Measurements from ENCODE around the gene DCHS1.
A peak's percentile ranks its signal among the peaks of the same experiment; 100 is the strongest.

The DCHS1 gene

GRCh38 chr11:6611963-6612212 lies 43.7 kb downstream of the DCHS1 start:
- peaks cover 5% of the 10 kb centered on the region for H3K4me1 ChIP-seq (ENCODE audit: control insufficient read depth, insufficient read depth, low read length)
- H3K4me3 ChIP-seq (ENCODE audit: insufficient read depth, low read depth, low read length), result peak overlapping the region; percentile 81
- peak overlapping the region; percentile 45 for H3K27ac ChIP-seq (ENCODE audit: insufficient read depth, low read depth, low read length, poor library complexity, severe bottlenecking)
- no peaks in the 10 kb centered on the region for H3K9me3 ChIP-seq (ENCODE audit: control insufficient read depth, low read length)
- no peaks in the 10 kb centered on the region for H3K27me3 ChIP-seq (ENCODE audit: control insufficient read depth, insufficient read depth, low read length, poor library complexity, severe bottlenecking)
- WGBS, 2 experiments, result 0% methylated on average over 36 of the region's 36 CpGs
- peaks cover 32% of the 10 kb centered on the region for H3K36me3 ChIP-seq (ENCODE audit: control insufficient read depth, insufficient read depth, low read length)

GRCh38 chr11:6611092-6611962 lies 44.3 kb downstream of the DCHS1 start:
- Histone ChIP-seq H3K27ac (ENCODE audit: insufficient read depth, low read depth, low read length, poor library complexity, severe bottlenecking) (peak overlapping the region; percentile 45), H3K36me3 (ENCODE audit: control insufficient read depth, insufficient read depth, low read length) (peaks cover 32% of the 10 kb centered on the region)
- WGBS, 2 experiments, result 19 to 21% methylated on average over 39 of the region's 39 CpGs

GRCh38 chr11:6610591-6610990 lies 45.0 kb downstream of the DCHS1 start:
- H3K36me3 ChIP-seq (ENCODE audit: control insufficient read depth, insufficient read depth, low read length), result peaks cover 32% of the 10 kb centered on the region
- no peak overlapping the region for H3K4me3 ChIP-seq (ENCODE audit: insufficient read depth, low read depth, low read length)
- no peaks in the 10 kb centered on the region for H3K9me3 ChIP-seq (ENCODE audit: control insufficient read depth, low read length)
- peaks cover 13% of the 10 kb centered on the region for H3K4me1 ChIP-seq (ENCODE audit: control insufficient read depth, insufficient read depth, low read length)
- no peaks in the 10 kb centered on the region for H3K27me3 ChIP-seq (ENCODE audit: control insufficient read depth, insufficient read depth, low read length, poor library complexity, severe bottlenecking)
- H3K27ac ChIP-seq (ENCODE audit: insufficient read depth, low read depth, low read length, poor library complexity, severe bottlenecking), result no peak overlapping the region
- WGBS, 2 experiments, result 91 to 95% methylated on average over 6 of the region's 6 CpGs

More at GRCh38 chr11:6611092-6611962, 44.3 kb downstream of the DCHS1 start:
- Histone ChIP-seq H3K27me3 (ENCODE audit: control insufficient read depth, insufficient read depth, low read length, poor library complexity, severe bottlenecking) (no peaks in the 10 kb centered on the region), H3K9me3 (ENCODE audit: control insufficient read depth, low read length) (no peaks in the 10 kb centered on the region), H3K4me3 (ENCODE audit: insufficient read depth, low read depth, low read length) (peak overlapping the region; percentile 81), H3K4me1 (ENCODE audit: control insufficient read depth, insufficient read depth, low read length) (peaks cover 10% of the 10 kb centered on the region)

- H3K36me3 ChIP-seq (ENCODE audit: control insufficient read depth, insufficient read depth, low read length), result peaks cover 32% of the 10 kb centered on the region
- WGBS, 2 experiments, result 91 to 92% methylated on average over 8 of the region's 8 CpGs
- no peaks in the 10 kb centered on the region for H3K27me3 ChIP-seq (ENCODE audit: control insufficient read depth, insufficient read depth, low read length, poor library complexity, severe bottlenecking)
- no peak overlapping the region for H3K27ac ChIP-seq (ENCODE audit: insufficient read depth, low read depth, low read length, poor library complexity, severe bottlenecking)
- no peaks in the 10 kb centered on the region for H3K9me3 ChIP-seq (ENCODE audit: control insufficient read depth, low read length)
- H3K4me3 ChIP-seq (ENCODE audit: insufficient read depth, low read depth, low read length), result no peak overlapping the region
- H3K4me1 ChIP-seq (ENCODE audit: control insufficient read depth, insufficient read depth, low read length), result peaks cover 20% of the 10 kb centered on the region
Observed at GRCh38 chr11:6609502-6610015, 46.0 kb downstream of the DCHS1 start.

- Histone ChIP-seq H3K27ac (ENCODE audit: insufficient read depth, low read depth, low read length, poor library complexity, severe bottlenecking) (no peak overlapping the region), H3K9me3 (ENCODE audit: control insufficient read depth, low read length) (no peaks in the 10 kb centered on the region), H3K4me1 (ENCODE audit: control insufficient read depth, insufficient read depth, low read length) (peaks cover 22% of the 10 kb centered on the region), H3K27me3 (ENCODE audit: control insufficient read depth, insufficient read depth, low read length, poor library complexity, severe bottlenecking) (no peaks in the 10 kb centered on the region), H3K4me3 (ENCODE audit: insufficient read depth, low read depth, low read length) (no peak overlapping the region), H3K36me3 (ENCODE audit: control insufficient read depth, insufficient read depth, low read length) (peaks cover 32% of the 10 kb centered on the region)
- 96% methylated on average over 14 of the region's 14 CpGs for WGBS, 2 experiments
Observed at GRCh38 chr11:6608726-6609501, 46.7 kb downstream of the DCHS1 start.

- H3K4me3 ChIP-seq (ENCODE audit: insufficient read depth, low read depth, low read length), result no peak overlapping the region
- peaks cover 32% of the 10 kb centered on the region for H3K36me3 ChIP-seq (ENCODE audit: control insufficient read depth, insufficient read depth, low read length)
- H3K27me3 ChIP-seq (ENCODE audit: control insufficient read depth, insufficient read depth, low read length, poor library complexity, severe bottlenecking), result no peaks in the 10 kb centered on the region
- no peaks in the 10 kb centered on the region for H3K9me3 ChIP-seq (ENCODE audit: control insufficient read depth, low read length)
- 96 to 97% methylated on average over 9 of the region's 9 CpGs for WGBS, 2 experiments
- peaks cover 22% of the 10 kb centered on the region for H3K4me1 ChIP-seq (ENCODE audit: control insufficient read depth, insufficient read depth, low read length)
- H3K27ac ChIP-seq (ENCODE audit: insufficient read depth, low read depth, low read length, poor library complexity, severe bottlenecking), result no peak overlapping the region
Observed at GRCh38 chr11:6608011-6608410, 47.6 kb downstream of the DCHS1 start.

- no peak overlapping the region for H3K4me3 ChIP-seq (ENCODE audit: insufficient read depth, low read depth, low read length)
Observed at GRCh38 chr11:6607190-6607795, 48.3 kb downstream of the DCHS1 start.

GRCh38 chr11:6606471-6607189 lies 49.0 kb downstream of the DCHS1 start:
- Histone ChIP-seq H3K36me3 (ENCODE audit: control insufficient read depth, insufficient read depth, low read length) (peaks cover 32% of the 10 kb centered on the region), H3K4me1 (ENCODE audit: control insufficient read depth, insufficient read depth, low read length) (peaks cover 31% of the 10 kb centered on the region), H3K4me3 (ENCODE audit: insufficient read depth, low read depth, low read length) (peak overlapping the region; percentile 14), H3K9me3 (ENCODE audit: control insufficient read depth, low read length) (no peaks in the 10 kb centered on the region), H3K27ac (ENCODE audit: insufficient read depth, low read depth, low read length, poor library complexity, severe bottlenecking) (peak overlapping the region; percentile 52), H3K27me3 (ENCODE audit: control insufficient read depth, insufficient read depth, low read length, poor library complexity, severe bottlenecking) (no peaks in the 10 kb centered on the region)
- 26 to 28% methylated on average over 11 of the region's 11 CpGs for WGBS, 2 experiments

More at GRCh38 chr11:6607190-6607795, 48.3 kb downstream of the DCHS1 start:
- H3K27me3 ChIP-seq (ENCODE audit: control insufficient read depth, insufficient read depth, low read length, poor library complexity, severe bottlenecking), result no peaks in the 10 kb centered on the region
- no peak overlapping the region for H3K27ac ChIP-seq (ENCODE audit: insufficient read depth, low read depth, low read length, poor library complexity, severe bottlenecking)
- H3K4me1 ChIP-seq (ENCODE audit: control insufficient read depth, insufficient read depth, low read length), result peaks cover 27% of the 10 kb centered on the region
- peaks cover 32% of the 10 kb centered on the region for H3K36me3 ChIP-seq (ENCODE audit: control insufficient read depth, insufficient read depth, low read length)
- no peaks in the 10 kb centered on the region for H3K9me3 ChIP-seq (ENCODE audit: control insufficient read depth, low read length)

- H3K27ac ChIP-seq (ENCODE audit: insufficient read depth, low read depth, low read length, poor library complexity, severe bottlenecking), result no peak overlapping the region
- H3K9me3 ChIP-seq (ENCODE audit: control insufficient read depth, low read length), result no peaks in the 10 kb centered on the region
- H3K4me1 ChIP-seq (ENCODE audit: control insufficient read depth, insufficient read depth, low read length), result peaks cover 26% of the 10 kb centered on the region
- H3K27me3 ChIP-seq (ENCODE audit: control insufficient read depth, insufficient read depth, low read length, poor library complexity, severe bottlenecking), result no peaks in the 10 kb centered on the region
- WGBS, 2 experiments, result 64 to 71% methylated on average over 3 of the region's 3 CpGs
- peak overlapping the region; percentile 57 for H3K4me3 ChIP-seq (ENCODE audit: insufficient read depth, low read depth, low read length)
- H3K36me3 ChIP-seq (ENCODE audit: control insufficient read depth, insufficient read depth, low read length), result peaks cover 32% of the 10 kb centered on the region
Observed at GRCh38 chr11:6604790-6605189, 50.8 kb downstream of the DCHS1 start.

All from ectodermal cell (in vitro differentiated cells).